Neural cell (in vitro differentiated cells): Measurements from ENCODE around the gene ICA1. TPM values are rescaled to one million over a fixed set of nuclear protein-coding genes. Genes with fewer than 3 reads are reported as not detected.

Experiments
- H2AFZ ChIP-seq: fragments of 200-600, 300-800 bp; sonication (generic), shearing (Covaris generic); 2 replicates; pipeline ENCODE4 v1.6.0; 2014; ENCODE audit warnings: low read depth, mild to moderate bottlenecking, antibody characterized with exemption, low read length, moderate library complexity
- H3F3A ChIP-seq: fragments of 200-600 bp; shearing (Covaris generic); 2 replicates; pipeline ENCODE4 v1.6.1; 2016; ENCODE audit warnings: mild to moderate bottlenecking, moderate library complexity, mixed read lengths, antibody characterized with exemption, low read length; ENCODE audit not compliant: insufficient read depth, poor library complexity, severe bottlenecking
- H3K27ac ChIP-seq: fragments of 200-600, 300-800 bp; sonication (generic), shearing (Covaris generic); 2 replicates; pipeline ENCODE4 v1.5.1; 2014; ENCODE audit warnings: mild to moderate bottlenecking, low read length, moderate library complexity
- H3K27me3 ChIP-seq: fragments of 300-800, 200-600 bp; sonication (generic), shearing (Covaris generic); 2 replicates; pipeline ENCODE4 v1.6.0; 2014; ENCODE audit warnings: mild to moderate bottlenecking, low read depth, low read length, moderate library complexity; ENCODE audit not compliant: insufficient read depth
- H3K36me3 ChIP-seq: fragments of 300-800, 200-600 bp; sonication (generic), shearing (Covaris generic); 2 replicates; pipeline ENCODE4 v1.5.1; 2014; ENCODE audit warnings: mild to moderate bottlenecking, antibody characterized with exemption, low read length, moderate library complexity; ENCODE audit not compliant: insufficient read depth
- H3K4me2 ChIP-seq: fragments of 300-800, 200-600 bp; sonication (generic), shearing (Covaris generic); 2 replicates; pipeline ENCODE4 v1.6.0; 2014; ENCODE audit warnings: mild to moderate bottlenecking, low read length
- H3K4me3 ChIP-seq: fragments of 300-800, 200-600 bp; sonication (generic), shearing (Covaris generic); 2 replicates; pipeline ENCODE4 v1.5.1; 2014; ENCODE audit warnings: mild to moderate bottlenecking, low read length, moderate library complexity
- H3K79me2 ChIP-seq: fragments of 200-600 bp; shearing (Covaris generic); replicated peaks from 2 replicates; pipeline ENCODE4 v1.6.0; 2014; ENCODE audit warnings: mild to moderate bottlenecking, low read length, moderate library complexity; ENCODE audit not compliant: insufficient read depth
- H3K9ac ChIP-seq: fragments of 300-800, 200-600 bp; sonication (generic), shearing (Covaris generic); 2 replicates; pipeline ENCODE4 v1.6.1; 2016; ENCODE audit warnings: mild to moderate bottlenecking, low read length, mixed read lengths
- H3K9me2 ChIP-seq: fragments of 200-600 bp; shearing (Covaris generic); 2 replicates; pipeline ENCODE4 v1.6.1; 2016; ENCODE audit warnings: mild to moderate bottlenecking, low read length, mixed read lengths; ENCODE audit not compliant: insufficient read depth
- H3K9me3 ChIP-seq: fragments of 200-600, 300-800 bp; sonication (generic), shearing (Covaris generic); 2 replicates; pipeline ENCODE4 v1.6.1; 2016; ENCODE audit warnings: mild to moderate bottlenecking, mixed run types, low read length, moderate library complexity, mixed read lengths
- H4K20me1 ChIP-seq: fragments of 200-600 bp; shearing (Covaris generic); 2 replicates; pipeline ENCODE4 v1.6.1; 2016; ENCODE audit warnings: mild to moderate bottlenecking, mixed run types; ENCODE audit not compliant: insufficient read depth
- EP300 ChIP-seq: fragments of 450-650 bp; conservative IDR thresholded peaks from 2 replicates; pipeline ENCODE4 v1.6.1; 2014; ENCODE audit warnings: antibody characterized with exemption, mild to moderate bottlenecking, moderate library complexity; ENCODE audit not compliant: poor library complexity, severe bottlenecking
- EZH2 ChIP-seq: fragments of 200-600, 300-800 bp; shearing (Covaris generic), sonication (generic); IDR thresholded peaks from 2 replicates; pipeline ENCODE4 v1.6.1; 2014; ENCODE audit warnings: antibody characterized with exemption, low read length, borderline replicate concordance, mild to moderate bottlenecking; ENCODE audit not compliant: insufficient read depth, poor library complexity, severe bottlenecking
- MXI1 ChIP-seq: fragments of 450-650 bp; conservative IDR thresholded peaks from 2 replicates; pipeline ENCODE4 v1.6.1; 2014; ENCODE audit warnings: antibody characterized with exemption, mild to moderate bottlenecking; ENCODE audit not compliant: poor library complexity, severe bottlenecking
- POLR2AphosphoS5 ChIP-seq: IDR thresholded peaks from 2 replicates; pipeline ENCODE4 v1.6.1; 2012
- RAD21 ChIP-seq: fragments of 450-650 bp; conservative IDR thresholded peaks from 2 replicates; pipeline ENCODE4 v1.6.1; 2014; ENCODE audit warnings: antibody characterized with exemption, mild to moderate bottlenecking, moderate library complexity
- SMC3 ChIP-seq: fragments of 450-650 bp; conservative IDR thresholded peaks from 2 replicates; pipeline ENCODE4 v1.6.1; 2014; ENCODE audit warnings: antibody characterized with exemption, mild to moderate bottlenecking, moderate library complexity; ENCODE audit not compliant: poor library complexity
- TAF1 ChIP-seq: IDR thresholded peaks from 2 replicates; pipeline ENCODE4 v1.6.1; 2012; ENCODE audit warnings: low read depth
- polyA plus RNA-seq: library from polyadenylated mRNA; depleted of rRNA; stranded (reverse); fragments of >200 nt; gene quantifications from 2 replicates; pipeline ENCODE4 v1.2.3, GENCODE V29; 2014
- TF ChIP-seq, protein P1 (sequence below): fragments of 450-650 bp; IDR thresholded peaks from 2 replicates; pipeline ENCODE4 v1.5.1; 2014; ENCODE audit warnings: antibody characterized with exemption, mild to moderate bottlenecking, moderate library complexity; ENCODE audit not compliant: poor library complexity, severe bottlenecking
- TF ChIP-seq, protein P2 (sequence below): IDR thresholded peaks from 2 replicates; pipeline ENCODE4 v1.6.1; 2012; ENCODE audit warnings: borderline replicate concordance

Gene ICA1
- polyA plus RNA-seq, 1 donor from 2014 or later: 18.6 TPM

DNA sequence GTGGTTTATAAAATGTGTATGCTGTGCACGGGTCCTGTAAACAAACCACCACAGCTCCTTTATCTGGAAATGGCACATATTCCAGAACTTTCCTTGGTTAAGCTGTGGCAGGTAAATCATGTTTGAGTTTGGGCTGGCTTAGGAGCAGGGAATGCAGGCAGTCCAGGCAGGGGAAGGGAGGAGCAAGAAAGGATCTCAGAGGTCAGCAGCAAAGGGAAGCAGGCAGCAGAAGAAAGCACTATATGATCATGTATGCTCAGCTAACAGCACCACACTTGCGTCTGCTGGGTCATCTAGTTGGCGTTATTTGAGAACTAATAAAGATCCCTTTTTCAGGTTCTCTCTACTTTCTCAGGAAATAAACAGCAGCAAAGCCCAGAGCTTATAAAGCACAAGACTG is 7.8 kb downstream of the ICA1 start:
- Histone ChIP-seq H3K9me2 (no peaks in the 10 kb centered on the region), H2AFZ (no peak overlapping the region), H3K36me3 (no peaks in the 10 kb centered on the region), H3K27ac (no peak overlapping the region), H3K79me2 (no peaks in the 10 kb centered on the region), H3K27me3 (no peaks in the 10 kb centered on the region), H3K4me3 (no peak overlapping the region), H3F3A (no peaks in the 10 kb centered on the region), H3K9me3 (no peaks in the 10 kb centered on the region), H3K9ac (no peak overlapping the region), H3K4me2 (no peak overlapping the region), H4K20me1 (no peaks in the 10 kb centered on the region)
- no peak for TF ChIP-seq MXI1
- TF ChIP-seq EP300: no peak

DNA sequence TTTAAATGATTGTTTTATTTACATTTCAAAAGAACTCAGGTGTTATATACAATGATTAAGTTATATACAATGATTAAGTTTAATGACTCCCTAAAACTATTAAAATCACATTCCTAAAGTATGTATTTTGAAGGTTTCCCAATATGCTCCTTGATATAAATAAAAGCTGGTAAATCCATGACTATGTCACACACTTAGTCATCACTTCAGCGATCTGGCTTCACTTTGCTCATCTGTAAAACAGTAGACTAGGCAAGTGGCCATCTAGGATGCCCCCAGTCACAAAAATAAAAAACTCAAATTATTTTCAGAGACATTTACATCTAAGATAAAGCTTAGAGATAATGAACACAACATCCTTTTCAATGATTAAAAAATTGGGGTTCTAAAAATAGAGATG is 10.8 kb downstream of the ICA1 start:
- H2AFZ ChIP-seq: no peak overlapping the region
- H4K20me1 ChIP-seq: no peaks in the 10 kb centered on the region
- H3F3A ChIP-seq: no peaks in the 10 kb centered on the region
- H3K27me3 ChIP-seq: no peaks in the 10 kb centered on the region
- no peak overlapping the region for H3K4me2 ChIP-seq
- H3K9me3 ChIP-seq: no peaks in the 10 kb centered on the region
- H3K4me3 ChIP-seq: no peak overlapping the region
- TF ChIP-seq SMC3 (no peak), MXI1 (no peak), EZH2 (no peak), EP300 (no peak), TAF1 (no peak)
- TF ChIP-seq, protein P1, sequence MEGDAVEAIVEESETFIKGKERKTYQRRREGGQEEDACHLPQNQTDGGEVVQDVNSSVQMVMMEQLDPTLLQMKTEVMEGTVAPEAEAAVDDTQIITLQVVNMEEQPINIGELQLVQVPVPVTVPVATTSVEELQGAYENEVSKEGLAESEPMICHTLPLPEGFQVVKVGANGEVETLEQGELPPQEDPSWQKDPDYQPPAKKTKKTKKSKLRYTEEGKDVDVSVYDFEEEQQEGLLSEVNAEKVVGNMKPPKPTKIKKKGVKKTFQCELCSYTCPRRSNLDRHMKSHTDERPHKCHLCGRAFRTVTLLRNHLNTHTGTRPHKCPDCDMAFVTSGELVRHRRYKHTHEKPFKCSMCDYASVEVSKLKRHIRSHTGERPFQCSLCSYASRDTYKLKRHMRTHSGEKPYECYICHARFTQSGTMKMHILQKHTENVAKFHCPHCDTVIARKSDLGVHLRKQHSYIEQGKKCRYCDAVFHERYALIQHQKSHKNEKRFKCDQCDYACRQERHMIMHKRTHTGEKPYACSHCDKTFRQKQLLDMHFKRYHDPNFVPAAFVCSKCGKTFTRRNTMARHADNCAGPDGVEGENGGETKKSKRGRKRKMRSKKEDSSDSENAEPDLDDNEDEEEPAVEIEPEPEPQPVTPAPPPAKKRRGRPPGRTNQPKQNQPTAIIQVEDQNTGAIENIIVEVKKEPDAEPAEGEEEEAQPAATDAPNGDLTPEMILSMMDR: no peak
- TF ChIP-seq, protein P2, sequence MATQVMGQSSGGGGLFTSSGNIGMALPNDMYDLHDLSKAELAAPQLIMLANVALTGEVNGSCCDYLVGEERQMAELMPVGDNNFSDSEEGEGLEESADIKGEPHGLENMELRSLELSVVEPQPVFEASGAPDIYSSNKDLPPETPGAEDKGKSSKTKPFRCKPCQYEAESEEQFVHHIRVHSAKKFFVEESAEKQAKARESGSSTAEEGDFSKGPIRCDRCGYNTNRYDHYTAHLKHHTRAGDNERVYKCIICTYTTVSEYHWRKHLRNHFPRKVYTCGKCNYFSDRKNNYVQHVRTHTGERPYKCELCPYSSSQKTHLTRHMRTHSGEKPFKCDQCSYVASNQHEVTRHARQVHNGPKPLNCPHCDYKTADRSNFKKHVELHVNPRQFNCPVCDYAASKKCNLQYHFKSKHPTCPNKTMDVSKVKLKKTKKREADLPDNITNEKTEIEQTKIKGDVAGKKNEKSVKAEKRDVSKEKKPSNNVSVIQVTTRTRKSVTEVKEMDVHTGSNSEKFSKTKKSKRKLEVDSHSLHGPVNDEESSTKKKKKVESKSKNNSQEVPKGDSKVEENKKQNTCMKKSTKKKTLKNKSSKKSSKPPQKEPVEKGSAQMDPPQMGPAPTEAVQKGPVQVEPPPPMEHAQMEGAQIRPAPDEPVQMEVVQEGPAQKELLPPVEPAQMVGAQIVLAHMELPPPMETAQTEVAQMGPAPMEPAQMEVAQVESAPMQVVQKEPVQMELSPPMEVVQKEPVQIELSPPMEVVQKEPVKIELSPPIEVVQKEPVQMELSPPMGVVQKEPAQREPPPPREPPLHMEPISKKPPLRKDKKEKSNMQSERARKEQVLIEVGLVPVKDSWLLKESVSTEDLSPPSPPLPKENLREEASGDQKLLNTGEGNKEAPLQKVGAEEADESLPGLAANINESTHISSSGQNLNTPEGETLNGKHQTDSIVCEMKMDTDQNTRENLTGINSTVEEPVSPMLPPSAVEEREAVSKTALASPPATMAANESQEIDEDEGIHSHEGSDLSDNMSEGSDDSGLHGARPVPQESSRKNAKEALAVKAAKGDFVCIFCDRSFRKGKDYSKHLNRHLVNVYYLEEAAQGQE: no peak
- no peaks in the 10 kb centered on the region for H3K9me2 ChIP-seq
- no peaks in the 10 kb centered on the region for H3K36me3 ChIP-seq
- H3K79me2 ChIP-seq: no peaks in the 10 kb centered on the region
- no peak overlapping the region for H3K9ac ChIP-seq
- H3K27ac ChIP-seq: no peak overlapping the region

DNA sequence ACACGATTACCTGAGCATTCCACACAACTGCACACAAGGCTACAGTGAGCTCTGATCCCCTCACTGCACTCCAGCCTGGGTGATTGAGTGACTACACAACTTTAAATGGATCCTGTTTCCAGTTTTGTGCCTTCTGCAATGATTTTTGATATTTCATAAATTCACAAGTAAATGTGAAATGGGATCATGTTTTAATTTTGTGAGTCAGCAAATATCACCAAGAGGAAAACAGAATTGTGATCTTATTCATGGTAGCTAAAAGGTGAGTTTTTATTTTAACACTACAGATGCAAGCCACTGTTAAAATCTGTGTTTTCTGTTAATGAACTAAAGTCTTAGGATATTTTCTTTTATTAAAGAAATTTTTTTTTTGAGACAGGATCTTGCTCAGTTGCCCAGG is 11.4 kb downstream of the ICA1 start:
- Histone ChIP-seq H3K4me3 (no peak overlapping the region), H3K27ac (no peak overlapping the region), H3K27me3 (no peaks in the 10 kb centered on the region), H4K20me1 (no peaks in the 10 kb centered on the region), H3K4me2 (no peak overlapping the region), H3K36me3 (no peaks in the 10 kb centered on the region), H3F3A (no peaks in the 10 kb centered on the region), H3K79me2 (no peaks in the 10 kb centered on the region), H2AFZ (no peak overlapping the region), H3K9me3 (no peaks in the 10 kb centered on the region), H3K9ac (no peak overlapping the region), H3K9me2 (no peaks in the 10 kb centered on the region)
- no peak for TF ChIP-seq EP300
- TF ChIP-seq TAF1: no peak
- TF ChIP-seq, protein P2: no peak
- no peak for TF ChIP-seq RAD21
- no peak for TF ChIP-seq POLR2AphosphoS5
- TF ChIP-seq, protein P1: no peak
- no peak for TF ChIP-seq EZH2
- TF ChIP-seq MXI1: no peak
- no peak for TF ChIP-seq SMC3
